HTR-8/SVneo (cell line): Measurements from ENCODE around the gene GTF2E1.

ENCODE experiments used
- DNase-seq: peaks from one replicate; pipeline ENCODE4 v3.0.0; 2011; ENCODE audit warnings: low spot score, mixed read lengths; ENCODE audit not compliant: insufficient read length
- FAIRE-seq: peaks from 2 replicates; lab custom pipeline; 2011; peaks lifted over from hg19 to GRCh38; lab: Jason Lieb, UNC

Gene GTF2E1

DNA sequence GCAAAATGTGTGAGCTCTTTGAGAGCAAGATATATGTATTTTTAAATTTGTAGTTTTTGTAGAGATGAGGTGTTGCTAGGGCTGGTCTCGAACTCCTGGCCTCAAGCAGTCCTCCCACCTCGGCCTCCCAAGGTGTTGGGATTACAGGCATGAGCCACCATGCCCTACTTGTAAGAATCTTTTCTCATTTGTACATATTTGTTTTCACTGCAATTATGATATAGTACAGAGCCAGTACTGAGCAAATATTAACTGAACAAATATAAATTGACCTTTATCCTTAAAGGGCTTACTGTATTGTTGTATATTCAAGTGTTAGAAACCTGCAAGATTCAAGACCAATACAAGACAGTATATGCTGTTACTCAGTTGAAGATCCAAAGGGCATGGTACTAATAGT is 53.4 kb downstream of the GTF2E1 start:
- DNase-seq (no peak), FAIRE-seq (no peak)

DNA sequence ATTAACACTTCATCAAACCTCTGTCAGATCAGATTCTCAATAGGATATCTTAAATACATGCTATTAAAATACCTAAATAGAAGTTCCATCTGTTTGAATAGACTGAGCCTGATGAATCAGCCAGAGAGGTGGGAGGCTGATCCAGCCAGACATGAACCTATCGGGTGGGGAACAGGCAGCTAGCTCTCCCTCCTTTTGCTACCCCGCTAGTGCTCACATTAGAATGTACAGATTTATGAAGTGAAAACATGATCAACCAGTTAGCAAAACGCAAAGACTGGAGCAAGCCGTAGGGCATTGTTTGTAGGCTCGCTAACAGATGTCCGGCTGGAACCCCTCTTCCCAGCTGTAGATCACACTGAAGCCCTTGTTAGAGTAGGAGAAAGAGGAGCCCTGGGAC is 54.4 kb downstream of the GTF2E1 start:
- FAIRE-seq: no peak

DNA sequence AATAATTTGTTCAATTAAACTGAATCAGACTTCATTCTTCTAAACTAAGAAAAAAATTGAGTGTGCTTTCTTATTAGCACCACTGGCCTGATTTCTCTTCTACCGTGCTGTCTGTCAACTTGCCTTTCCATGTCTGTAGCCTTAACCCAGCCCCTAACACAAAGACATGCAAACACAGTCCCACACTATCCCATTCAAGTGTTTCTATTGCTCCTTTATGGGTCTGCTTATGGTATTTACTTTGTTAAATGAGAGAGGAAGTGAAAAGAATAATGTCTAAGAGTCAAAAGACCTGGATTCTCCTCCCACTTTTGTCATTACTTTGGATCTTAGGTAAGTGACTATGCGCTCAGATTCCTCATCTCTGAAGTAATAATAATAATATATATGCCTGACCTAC is 55.3 kb downstream of the GTF2E1 start:
- FAIRE-seq (no peak), DNase-seq (no peak)

More for the DNA sequence above, 54.4 kb downstream of the GTF2E1 start:
- DNase-seq: no peak

DNA sequence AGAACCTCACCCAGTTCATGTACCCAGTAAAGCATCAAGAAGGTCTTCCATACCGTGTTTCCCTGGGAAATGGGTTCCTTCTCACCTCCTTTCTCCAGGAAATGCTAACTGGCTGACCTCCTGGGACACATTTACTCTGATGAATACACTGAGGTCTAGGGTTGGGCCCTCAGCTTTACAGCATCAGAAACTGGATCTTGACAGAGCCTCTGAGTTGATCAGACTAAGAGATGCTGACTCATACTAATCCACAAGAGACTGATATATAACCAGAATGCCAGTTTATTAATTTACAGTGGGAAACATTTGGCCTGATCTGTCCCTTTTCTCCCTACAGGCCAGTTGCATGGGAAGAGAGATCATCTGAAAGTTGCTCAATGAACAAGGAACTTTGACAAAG is 55.8 kb downstream of the GTF2E1 start:
- FAIRE-seq: no peak
- DNase-seq: no peak

DNA sequence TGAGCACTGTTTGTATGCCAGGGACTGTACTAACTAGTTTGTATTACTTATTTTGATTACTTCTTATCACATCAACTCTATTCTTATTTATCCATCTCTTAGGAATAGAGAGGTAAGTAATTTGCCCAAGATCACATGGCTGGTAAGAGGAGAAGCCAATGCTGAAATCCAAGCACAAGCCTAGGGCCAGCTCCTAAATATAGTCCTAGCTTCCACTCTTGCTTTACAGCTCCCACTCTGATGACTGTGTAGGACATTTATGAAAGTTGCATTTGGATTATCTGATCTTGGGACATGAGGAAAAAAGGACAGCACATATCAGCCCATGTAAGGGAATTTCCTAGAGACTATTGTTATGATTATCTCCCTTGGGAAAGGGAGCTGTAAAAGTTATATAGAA is 58.1 kb downstream of the GTF2E1 start:
- DNase-seq: no peak
- no peak for FAIRE-seq

DNA sequence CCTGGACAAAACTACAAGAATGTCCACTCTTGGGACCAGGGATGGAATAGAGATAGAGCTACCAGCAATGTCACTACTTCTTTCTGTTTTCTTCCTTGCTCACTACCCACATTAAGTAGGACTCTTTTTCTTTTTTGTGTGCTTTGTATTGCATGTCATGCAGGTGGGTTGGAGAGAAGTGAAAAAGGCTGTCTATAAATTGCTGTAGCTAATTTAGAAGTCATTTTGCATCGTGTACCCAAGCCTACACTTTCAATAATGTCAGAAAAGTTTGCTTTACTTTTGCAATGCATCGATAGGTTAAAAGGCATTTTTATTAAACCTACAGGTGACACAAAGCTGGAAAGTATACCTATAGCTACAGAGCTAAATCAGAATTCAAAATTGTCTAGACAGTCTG is 58.9 kb downstream of the GTF2E1 start:
- FAIRE-seq (no peak), DNase-seq (no peak)

DNA sequence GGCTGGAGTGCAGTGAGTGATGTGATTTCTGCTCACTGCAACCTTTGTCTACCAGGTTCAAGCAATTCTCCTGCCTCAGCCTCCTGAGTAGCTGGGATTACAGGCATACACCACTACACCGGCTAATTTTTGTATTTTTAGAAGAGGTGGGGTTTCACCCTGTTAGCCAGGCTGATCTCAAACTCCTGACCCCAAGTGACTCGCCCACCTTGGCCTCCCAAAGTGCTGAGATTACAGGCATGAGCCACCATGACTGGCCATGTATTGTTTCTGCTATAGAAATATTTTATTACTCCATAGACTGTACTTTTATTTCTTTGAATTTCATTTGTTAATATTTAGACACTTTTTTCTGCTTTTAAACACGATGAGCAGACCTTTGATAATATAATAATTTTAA is 60.4 kb downstream of the GTF2E1 start:
- DNase-seq (no peak), FAIRE-seq (no peak)

DNA sequence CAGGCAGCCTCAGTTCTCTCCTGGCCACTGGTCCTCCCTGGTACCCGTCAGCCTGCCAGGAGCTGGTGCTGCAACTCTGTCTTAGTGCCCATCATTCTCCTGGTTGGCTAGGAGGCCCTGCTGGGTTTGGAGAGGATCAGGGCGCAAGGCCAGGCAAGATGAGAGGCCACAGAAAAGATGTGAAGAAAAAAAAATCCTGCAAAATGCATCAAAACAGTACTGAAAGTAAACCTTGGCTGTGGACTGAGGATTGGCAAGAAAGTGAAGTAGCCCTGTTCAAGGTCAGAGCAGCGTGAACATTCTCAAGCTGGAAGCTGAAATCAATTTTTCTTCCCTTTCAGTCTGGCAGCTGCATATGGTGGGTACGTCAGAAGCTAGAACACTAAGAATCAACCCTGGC is 74.2 kb downstream of the GTF2E1 start:
- FAIRE-seq (no peak), DNase-seq (no peak)

DNA sequence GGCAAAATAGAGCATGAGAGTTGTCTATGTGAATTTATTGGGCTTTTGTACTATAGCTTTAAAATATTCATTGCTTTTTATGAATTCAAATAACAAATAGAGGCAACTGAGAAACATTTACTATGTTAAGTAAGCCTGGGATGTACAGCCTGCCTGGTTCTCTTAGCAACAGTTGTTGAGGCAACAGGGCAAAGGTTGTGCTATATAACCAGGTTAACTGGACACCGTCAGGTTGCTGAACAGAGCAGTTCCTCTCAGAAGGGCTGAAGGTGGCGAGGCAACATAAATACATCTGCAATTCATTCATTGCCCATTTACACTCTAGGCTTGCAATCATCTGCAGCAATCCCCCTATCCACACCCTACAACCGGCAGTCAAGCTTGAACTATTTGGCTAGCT is 78.2 kb downstream of the GTF2E1 start:
- FAIRE-seq (no peak), DNase-seq (no peak)

DNA sequence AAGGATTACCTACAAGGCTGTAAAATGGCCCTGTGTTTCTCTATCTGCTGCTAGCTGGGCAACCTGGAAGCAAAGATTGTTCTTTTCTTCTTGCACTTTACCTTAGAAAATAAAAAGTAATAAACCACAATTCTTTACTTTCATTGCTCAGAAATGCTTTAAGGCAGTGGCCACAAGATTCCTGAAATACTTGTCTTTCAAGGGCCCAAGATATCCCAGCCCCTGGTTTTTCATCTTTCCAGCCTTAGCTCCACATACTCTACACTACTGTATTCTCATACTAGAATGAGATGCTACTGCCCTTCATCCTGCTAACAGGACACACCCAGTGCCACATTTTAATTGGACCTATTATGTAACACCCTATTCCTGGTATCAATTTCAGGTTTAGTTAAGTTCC is 78.9 kb downstream of the GTF2E1 start:
- FAIRE-seq (no peak), DNase-seq (no peak)

DNA sequence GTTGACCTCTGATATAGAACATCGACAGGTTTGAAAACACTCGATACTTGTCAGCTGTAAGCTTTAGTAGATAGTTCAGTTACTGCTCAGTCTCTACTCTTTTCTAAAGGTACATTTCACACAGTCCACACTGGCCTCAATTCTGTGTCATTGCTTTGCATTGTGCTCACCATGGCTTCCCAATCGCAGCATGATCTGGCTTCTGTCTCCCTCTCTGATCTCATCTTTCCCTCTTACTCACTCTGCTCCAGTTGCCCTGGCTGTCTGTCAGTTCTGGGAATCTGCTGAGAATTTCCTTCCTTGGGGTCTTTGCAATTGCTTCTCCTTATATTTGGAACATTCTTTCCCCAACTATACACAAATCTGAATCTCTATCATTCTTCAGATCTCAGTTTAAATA is 80.6 kb downstream of the GTF2E1 start:
- DNase-seq (no peak), FAIRE-seq (no peak)

DNA sequence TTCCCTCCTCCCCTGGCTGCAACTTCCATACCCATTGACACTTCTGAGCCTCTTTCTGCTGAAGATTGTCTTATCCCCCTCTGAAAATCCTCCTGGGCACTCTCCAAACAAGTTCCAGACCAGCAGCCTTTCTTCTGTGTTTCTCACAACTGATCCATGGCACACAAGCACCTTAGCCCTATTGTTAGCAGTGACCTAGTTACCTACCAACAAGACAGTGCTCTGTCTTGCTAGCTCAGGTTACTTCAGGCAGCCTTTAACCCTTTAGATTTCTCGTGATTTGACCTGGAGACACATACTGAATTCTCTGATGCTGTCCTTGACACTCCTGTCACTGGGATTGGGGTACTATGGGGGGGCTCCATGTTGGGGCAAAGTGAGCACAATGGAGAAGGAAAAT is 82.1 kb downstream of the GTF2E1 start:
- DNase-seq: no peak
- FAIRE-seq: no peak

DNA sequence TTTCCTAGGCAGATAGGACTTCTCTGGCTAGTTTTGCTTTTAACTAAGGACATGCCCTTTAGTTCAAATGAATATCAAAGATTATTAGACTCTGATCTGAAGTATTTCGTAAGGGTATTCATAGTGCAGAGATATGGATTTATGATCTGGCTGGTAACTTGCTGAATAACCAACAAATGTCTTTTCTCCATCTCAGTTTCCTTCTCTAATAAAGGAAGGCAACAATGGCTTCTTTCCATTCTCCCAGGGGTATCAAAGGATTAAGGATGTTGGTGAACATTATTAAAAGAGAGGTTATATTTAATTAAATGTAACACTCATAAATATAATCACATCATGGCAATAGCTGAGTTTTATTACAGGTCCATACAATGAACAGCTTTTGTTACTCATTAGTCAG is 86.3 kb downstream of the GTF2E1 start:
- DNase-seq (no peak), FAIRE-seq (no peak)

DNA sequence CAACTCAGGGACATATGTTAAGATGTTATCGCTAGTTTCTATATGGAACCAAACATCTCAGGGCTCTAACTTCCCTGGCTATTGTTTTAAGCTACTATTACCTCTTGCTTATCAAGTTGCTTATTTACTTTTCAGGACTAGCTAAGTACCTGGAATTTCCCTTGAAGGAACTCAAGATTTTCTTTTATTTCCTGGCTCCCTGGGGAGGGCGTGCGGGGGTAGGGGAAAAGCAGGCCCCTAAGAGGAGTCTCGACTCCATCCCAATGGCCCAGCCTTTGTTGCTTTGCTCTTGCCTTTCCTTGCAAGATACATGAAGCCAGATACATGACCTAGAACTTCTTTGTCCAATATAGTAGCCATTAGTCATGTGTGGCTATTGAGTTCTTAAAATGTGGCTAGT is 88.5 kb downstream of the GTF2E1 start:
- no peak for FAIRE-seq
- no peak for DNase-seq
